ENCODE data around the gene KDM2A. TPM values are rescaled to one million over a fixed set of nuclear protein-coding genes. Genes with fewer than 3 reads are reported as not detected.

Gene KDM2A
- total RNA-seq, 1 donor from 2014 or later, result 97.5 TPM

DNA sequence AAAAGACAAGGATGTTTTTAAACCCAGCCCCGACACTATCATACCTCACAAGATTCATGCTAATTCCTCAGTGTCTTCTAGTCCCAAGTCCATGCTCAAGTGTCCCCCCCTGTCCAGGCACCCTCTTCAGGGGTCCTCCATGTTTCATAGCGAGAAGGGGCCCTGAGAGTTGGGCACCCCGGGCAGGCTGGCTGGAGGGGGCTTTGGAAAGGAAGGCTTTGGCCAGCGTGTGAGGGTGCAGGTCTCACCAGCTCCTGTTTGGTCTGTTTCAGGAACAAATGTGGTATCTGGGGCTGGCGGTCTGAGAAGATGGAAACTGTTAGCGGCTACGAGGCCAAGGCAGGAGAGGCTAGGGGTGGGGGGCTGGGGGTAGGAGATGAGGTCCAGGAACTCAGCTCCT is 179.7 kb downstream of the KDM2A start:
- Mint-ChIP-seq H3K27ac (no peak overlapping the region), H3K36me3 (peaks cover 26% of the 10 kb centered on the region)

DNA sequence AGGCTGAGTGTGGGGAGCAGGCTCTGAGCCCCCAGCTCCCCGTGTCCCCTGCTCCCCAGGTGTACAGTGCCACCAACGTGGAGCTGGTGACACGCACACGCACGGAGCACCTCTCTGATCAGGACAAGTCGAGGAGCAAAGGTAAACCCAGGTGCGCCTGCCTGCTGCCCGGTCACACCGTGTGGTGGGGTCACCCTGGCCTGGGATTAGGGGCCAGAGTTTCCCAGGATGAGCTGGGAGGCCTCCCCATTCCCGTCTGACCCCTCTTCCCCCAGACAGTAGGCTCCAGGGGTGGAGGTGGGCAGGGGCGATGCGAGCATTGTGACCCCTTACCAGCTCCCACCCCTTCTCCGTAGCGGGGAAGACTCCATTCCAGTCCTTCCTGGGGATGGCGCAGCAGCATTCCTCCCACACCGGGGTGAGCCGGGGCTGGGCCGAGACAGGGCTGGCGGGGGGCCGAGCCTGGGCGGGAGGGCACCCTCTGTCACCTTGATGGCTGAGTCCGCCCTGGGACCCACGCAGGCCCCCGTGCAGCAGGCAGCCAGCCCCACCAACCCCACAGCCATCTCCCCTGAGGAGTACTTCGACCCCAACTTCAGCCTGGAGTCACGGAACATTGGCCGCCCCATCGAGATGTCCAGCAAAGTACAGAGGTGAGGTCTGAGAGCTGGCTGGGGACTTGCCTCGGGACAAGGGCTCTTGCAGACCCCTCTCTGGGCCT is 180.6 kb downstream of the KDM2A start:
- H3K4me3 Mint-ChIP-seq, result no peak overlapping the region
- no peak overlapping the region for H3K27ac Mint-ChIP-seq
- TF ChIP-seq, protein P1, sequence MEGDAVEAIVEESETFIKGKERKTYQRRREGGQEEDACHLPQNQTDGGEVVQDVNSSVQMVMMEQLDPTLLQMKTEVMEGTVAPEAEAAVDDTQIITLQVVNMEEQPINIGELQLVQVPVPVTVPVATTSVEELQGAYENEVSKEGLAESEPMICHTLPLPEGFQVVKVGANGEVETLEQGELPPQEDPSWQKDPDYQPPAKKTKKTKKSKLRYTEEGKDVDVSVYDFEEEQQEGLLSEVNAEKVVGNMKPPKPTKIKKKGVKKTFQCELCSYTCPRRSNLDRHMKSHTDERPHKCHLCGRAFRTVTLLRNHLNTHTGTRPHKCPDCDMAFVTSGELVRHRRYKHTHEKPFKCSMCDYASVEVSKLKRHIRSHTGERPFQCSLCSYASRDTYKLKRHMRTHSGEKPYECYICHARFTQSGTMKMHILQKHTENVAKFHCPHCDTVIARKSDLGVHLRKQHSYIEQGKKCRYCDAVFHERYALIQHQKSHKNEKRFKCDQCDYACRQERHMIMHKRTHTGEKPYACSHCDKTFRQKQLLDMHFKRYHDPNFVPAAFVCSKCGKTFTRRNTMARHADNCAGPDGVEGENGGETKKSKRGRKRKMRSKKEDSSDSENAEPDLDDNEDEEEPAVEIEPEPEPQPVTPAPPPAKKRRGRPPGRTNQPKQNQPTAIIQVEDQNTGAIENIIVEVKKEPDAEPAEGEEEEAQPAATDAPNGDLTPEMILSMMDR (conservative IDR thresholded peaks at IDR 0.05), result no peak
- DNase-seq (ENCODE audit: extremely low spot score, unreplicated experiment), result no peak
- H3K27me3 Mint-ChIP-seq, result no peaks in the 10 kb centered on the region
- peaks cover 8% of the 10 kb centered on the region for H3K4me1 Mint-ChIP-seq (ENCODE audit: unreplicated experiment)
- no peaks in the 10 kb centered on the region for H3K9me3 Mint-ChIP-seq
- H3K36me3 Mint-ChIP-seq, result peaks cover 23% of the 10 kb centered on the region

More for the DNA sequence above, 179.7 kb downstream of the KDM2A start:
- Mint-ChIP-seq H3K9me3 (no peaks in the 10 kb centered on the region), H3K27me3 (no peaks in the 10 kb centered on the region), H3K4me1 (ENCODE audit: unreplicated experiment) (peaks cover 6% of the 10 kb centered on the region), H3K4me3 (no peak overlapping the region)
- no peak for DNase-seq (ENCODE audit: extremely low spot score, unreplicated experiment)
- TF ChIP-seq, protein P1 (conservative IDR thresholded peaks at IDR 0.05), result no peak

DNA sequence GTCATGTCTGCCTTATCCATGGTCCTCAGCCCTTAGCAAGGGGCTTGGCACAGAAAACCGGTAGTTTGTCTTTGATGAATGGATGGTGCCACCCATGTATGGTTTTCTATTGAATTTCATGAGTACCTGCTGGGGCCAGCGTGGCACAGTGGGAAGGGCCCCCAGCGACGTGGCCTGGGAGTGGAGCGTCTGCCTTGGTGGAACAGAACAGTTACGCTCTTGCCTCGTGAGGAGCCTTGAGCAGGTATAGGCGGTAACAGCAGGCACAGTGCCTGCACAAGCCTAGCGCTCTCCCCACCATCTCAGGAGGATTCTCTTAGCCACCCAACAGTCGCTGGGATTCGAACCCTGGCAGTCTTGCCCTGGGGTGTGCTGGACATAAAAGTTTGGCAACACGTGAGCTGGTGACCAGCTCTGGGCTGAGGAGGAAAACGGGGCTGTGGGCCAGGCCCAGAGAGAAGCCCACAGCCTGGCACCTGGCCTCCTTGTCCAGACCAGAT is 181.2 kb downstream of the KDM2A start:
- Mint-ChIP-seq H3K27ac (no peak overlapping the region), H3K4me1 (ENCODE audit: unreplicated experiment) (peaks cover 10% of the 10 kb centered on the region), H3K36me3 (peaks cover 23% of the 10 kb centered on the region), H3K27me3 (no peaks in the 10 kb centered on the region), H3K4me3 (no peak overlapping the region), H3K9me3 (no peaks in the 10 kb centered on the region)
- TF ChIP-seq, protein P1 (conservative IDR thresholded peaks at IDR 0.05), result no peak
- no peak for DNase-seq (ENCODE audit: extremely low spot score, unreplicated experiment)

DNA sequence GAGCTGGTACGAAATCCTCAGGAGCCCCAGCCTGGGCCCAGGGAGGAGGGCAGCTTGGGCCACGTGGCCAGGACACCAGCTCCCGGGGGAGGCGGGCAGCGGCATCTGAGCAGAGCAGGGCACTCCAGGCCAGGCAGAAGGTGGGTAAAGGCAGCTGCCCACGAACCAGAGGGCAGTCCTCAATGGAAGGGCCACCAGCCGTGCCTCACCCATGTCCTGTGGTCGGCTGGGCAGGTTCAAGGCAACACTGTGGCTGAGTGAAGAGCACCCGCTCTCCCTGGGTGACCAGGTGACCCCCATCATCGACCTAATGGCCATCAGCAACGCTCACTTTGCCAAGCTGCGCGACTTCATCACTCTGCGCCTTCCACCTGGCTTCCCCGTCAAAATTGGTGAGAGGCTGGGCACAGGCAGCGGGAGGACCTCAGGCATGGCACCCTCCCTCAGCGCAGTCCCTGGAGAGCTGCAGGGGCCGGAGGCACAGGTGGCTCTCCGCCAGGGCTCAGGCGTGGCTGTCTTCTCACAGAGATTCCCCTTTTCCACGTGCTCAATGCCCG is 181.8 kb downstream of the KDM2A start:
- Mint-ChIP-seq H3K9me3 (no peaks in the 10 kb centered on the region), H3K4me3 (no peak overlapping the region), H3K27ac (no peak overlapping the region), H3K4me1 (ENCODE audit: unreplicated experiment) (peaks cover 10% of the 10 kb centered on the region), H3K36me3 (peaks cover 20% of the 10 kb centered on the region), H3K27me3 (no peaks in the 10 kb centered on the region)
- TF ChIP-seq, protein P1 (conservative IDR thresholded peaks at IDR 0.05), result no peak
- DNase-seq (ENCODE audit: extremely low spot score, unreplicated experiment), result no peak

DNA sequence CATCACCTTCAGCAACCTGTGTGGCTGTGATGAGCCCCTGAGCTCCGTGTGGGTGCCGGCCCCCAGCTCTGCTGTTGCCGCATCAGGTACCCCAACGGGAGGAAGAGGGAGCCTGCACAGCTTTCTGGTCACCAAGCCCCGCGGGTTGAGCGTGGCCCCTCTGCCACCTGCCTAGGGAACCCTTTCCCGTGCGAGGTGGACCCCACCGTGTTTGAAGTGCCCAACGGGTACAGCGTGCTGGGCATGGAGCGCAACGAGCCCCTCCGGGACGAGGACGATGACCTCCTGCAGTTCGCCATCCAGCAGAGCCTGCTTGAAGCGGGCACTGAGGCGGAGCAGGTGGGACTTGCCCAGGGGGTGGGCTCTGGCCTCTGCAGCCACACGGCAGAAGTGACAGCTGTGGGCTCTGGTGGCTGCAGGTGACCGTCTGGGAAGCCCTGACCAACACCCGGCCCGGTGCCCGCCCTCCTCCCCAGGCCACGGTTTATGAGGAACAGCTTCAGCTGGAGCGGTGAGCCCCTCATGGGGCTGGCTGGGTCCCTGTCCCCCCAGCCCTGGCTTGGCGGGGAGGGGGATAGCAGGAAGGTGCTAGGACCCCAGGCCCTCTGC is 182.4 kb downstream of the KDM2A start:
- H3K4me3 Mint-ChIP-seq, result no peak overlapping the region
- TF ChIP-seq, protein P1 (conservative IDR thresholded peaks at IDR 0.05), result no peak
- no peaks in the 10 kb centered on the region for H3K27me3 Mint-ChIP-seq
- H3K27ac Mint-ChIP-seq, result no peak overlapping the region
- DNase-seq (ENCODE audit: extremely low spot score, unreplicated experiment), result no peak
- H3K36me3 Mint-ChIP-seq, result peaks cover 15% of the 10 kb centered on the region
- H3K4me1 Mint-ChIP-seq (ENCODE audit: unreplicated experiment), result peaks cover 10% of the 10 kb centered on the region
- H3K9me3 Mint-ChIP-seq, result no peaks in the 10 kb centered on the region
